H1 (cell line): Measurements from ENCODE around the gene GRB14. TPM values are rescaled to one million over a fixed set of nuclear protein-coding genes. Genes with fewer than 3 reads are reported as not detected.

Experiments
- CTCF ChIA-PET: fragments of 300-600 bp; sonication (Branson Sonifier 250); formaldehyde crosslinking; loops from one replicate; lab custom pipeline; 2021; ENCODE audit not compliant: partially characterized antibody; lab: Charles Lee
- POLR2A ChIA-PET: fragments of 300-600 bp; sonication (Branson Sonifier 250); formaldehyde crosslinking; loops from one replicate; lab custom pipeline; 2021; ENCODE audit warnings: inconsistent platforms; ENCODE audit not compliant: partially characterized antibody; lab: Charles Lee
- DNase-seq, 2 experiments: peaks; one replicate each; pipeline versions ENCODE4 v3.0.0 to v3.0.0-alpha.2; 2010 to 2022; ENCODE audit warnings: low spot score in 2 of 2, low read depth in 1 of 2, mixed read lengths in 1 of 2
- FAIRE-seq: peaks from 2 replicates; lab custom pipeline; 2011; peaks lifted over from hg19 to GRCh38; lab: Jason Lieb, UNC
- H2AFZ ChIP-seq: 2 replicates; pipeline ENCODE4 v1.8.1; 2012; ENCODE audit warnings: low read length, inconsistent platforms
- H2AK5ac ChIP-seq: 2 replicates; pipeline ENCODE4 v1.6.1; 2013; ENCODE audit warnings: low read depth, low read length
- H2BK120ac ChIP-seq: replicated peaks from 2 replicates; pipeline ENCODE3; 2013; ENCODE audit warnings: low read depth, low read length, inconsistent platforms
- H2BK12ac ChIP-seq: 2 replicates; pipeline ENCODE4 v1.6.1; 2013; ENCODE audit warnings: low read depth, low read length
- H2BK15ac ChIP-seq: 2 replicates; pipeline ENCODE4 v1.6.1; 2013; ENCODE audit warnings: low read length
- H2BK20ac ChIP-seq: 2 replicates; pipeline ENCODE4 v1.6.1; 2013; ENCODE audit warnings: low read length
- H2BK5ac ChIP-seq: 2 replicates; pipeline ENCODE4 v1.6.1; 2013; ENCODE audit warnings: low read depth, low read length
- H3K14ac ChIP-seq: 2 replicates; pipeline ENCODE4 v1.6.1; 2013; ENCODE audit warnings: inconsistent platforms; ENCODE audit not compliant: insufficient read length
- H3K18ac ChIP-seq: 2 replicates; pipeline ENCODE4 v1.6.1; 2013; ENCODE audit warnings: low read length; ENCODE audit errors: extremely low read depth
- H3K23ac ChIP-seq: 2 replicates; pipeline ENCODE4 v1.6.1; 2013; ENCODE audit warnings: inconsistent platforms; ENCODE audit not compliant: insufficient read length
- H3K23me2 ChIP-seq: 2 replicates; pipeline ENCODE4 v1.6.1; 2013; ENCODE audit warnings: low read depth, low read length
- H3K27ac ChIP-seq: 2 replicates; pipeline ENCODE4 v1.6.1; 2011; ENCODE audit warnings: low read depth, low read length, inconsistent platforms
- H3K27me3 ChIP-seq, 4 experiments: replicated peaks in 1 of 4; 1 replicate in 1 of 4; 2 replicates in 3 of 4; pipeline versions ENCODE4 v1.6.1 to v1.8.1; 2011 to 2013; ENCODE audit warnings: low read length in 3 of 4, mild to moderate bottlenecking in 3 of 4, inconsistent platforms in 2 of 4, mixed read lengths in 2 of 4, moderate library complexity in 1 of 4; ENCODE audit not compliant: control insufficient read depth in 3 of 4, insufficient read depth in 3 of 4; ENCODE audit errors: extremely low read depth in 1 of 4
- H3K36me3 ChIP-seq, 4 experiments: 2 replicates each; pipeline versions ENCODE4 v1.6.1 to v1.8.1; 2011 to 2013; ENCODE audit warnings: mild to moderate bottlenecking in 4 of 4, low read length in 3 of 4, moderate library complexity in 2 of 4, control low read depth in 1 of 4, inconsistent platforms in 1 of 4; ENCODE audit not compliant: insufficient read depth in 4 of 4, control insufficient read depth in 2 of 4
- H3K4ac ChIP-seq: replicated peaks from 2 replicates; pipeline ENCODE3; 2013; ENCODE audit warnings: low read length, low read depth, mixed read lengths, inconsistent platforms; ENCODE audit not compliant: insufficient read length
- H3K4me1 ChIP-seq, 4 experiments: replicated peaks in 1 of 4; 1 replicate in 1 of 4; 2 replicates in 3 of 4; pipeline versions ENCODE4 v1.6.1 to v1.8.1; 2011 to 2013; ENCODE audit warnings: low read length in 3 of 4, inconsistent platforms in 2 of 4, mixed read lengths in 1 of 4; ENCODE audit not compliant: insufficient read depth in 4 of 4, control insufficient read depth in 3 of 4
- H3K4me2 ChIP-seq, 2 experiments: 2 replicates each; pipeline versions ENCODE4 v1.6.1 to v1.8.1; 2011 to 2013; ENCODE audit warnings: low read depth in 2 of 2, low read length in 2 of 2, control low read depth in 1 of 2, inconsistent platforms in 1 of 2, mild to moderate bottlenecking in 1 of 2; ENCODE audit not compliant: insufficient read depth in 1 of 2
- H3K4me3 ChIP-seq, 4 experiments: fragments of 200-600, 300-600 bp in 1 of 4; sonication (generic), shearing (Covaris generic), sonication (Bioruptor Twin) in 1 of 4; 2 replicates each; pipeline versions ENCODE4 v1.5.1 to v1.8.1; 2011 to 2016; ENCODE audit warnings: low read length in 4 of 4, low read depth in 3 of 4, control low read depth in 2 of 4, inconsistent platforms in 2 of 4, mild to moderate bottlenecking in 2 of 4, mixed read lengths in 1 of 4, moderate library complexity in 1 of 4; ENCODE audit not compliant: insufficient read depth in 2 of 4; ENCODE audit errors: extremely low read depth in 1 of 4
- H3K56ac ChIP-seq: replicated peaks from 2 replicates; pipeline ENCODE3; 2013; ENCODE audit warnings: low read depth, mild to moderate bottlenecking, mixed read lengths, low read length, inconsistent platforms; ENCODE audit not compliant: insufficient read length
- H3K79me1 ChIP-seq: 2 replicates; pipeline ENCODE4 v1.6.1; 2013; ENCODE audit warnings: low read depth, low read length, control low read depth
- H3K79me2 ChIP-seq, 2 experiments: 2 replicates each; pipeline versions ENCODE4 v1.6.1 to v1.8.1; 2012 to 2013; ENCODE audit warnings: low read length in 2 of 2, mild to moderate bottlenecking in 2 of 2, inconsistent platforms in 1 of 2; ENCODE audit not compliant: insufficient read depth in 2 of 2, control insufficient read depth in 1 of 2
- H3K9ac ChIP-seq, 4 experiments: replicated peaks in 1 of 4; 1 replicate in 1 of 4; 2 replicates in 3 of 4; pipeline versions ENCODE4 v1.6.1 to v1.8.1; 2011 to 2013; ENCODE audit warnings: low read depth in 3 of 4, low read length in 3 of 4, control low read depth in 2 of 4, mild to moderate bottlenecking in 2 of 4, moderate library complexity in 2 of 4, inconsistent platforms in 1 of 4; ENCODE audit errors: extremely low read depth in 1 of 4
- H3K9me3 ChIP-seq, 2 experiments: 2 replicates each; pipeline versions ENCODE4 v1.6.1 to v1.8.1; 2012 to 2013; ENCODE audit warnings: mild to moderate bottlenecking in 2 of 2, moderate library complexity in 2 of 2, control low read depth in 1 of 2, inconsistent platforms in 1 of 2, low read depth in 1 of 2, low read length in 1 of 2, mixed read lengths in 1 of 2; ENCODE audit not compliant: insufficient read depth in 2 of 2
- H4K20me1 ChIP-seq, 2 experiments: replicated peaks in 1 of 2; 2 replicates each; pipeline versions ENCODE3 to v1.8.1; 2011 to 2013; ENCODE audit warnings: inconsistent platforms in 2 of 2, low read length in 2 of 2, mild to moderate bottlenecking in 1 of 2; ENCODE audit not compliant: insufficient read depth in 2 of 2, control insufficient read depth in 1 of 2
- H4K5ac ChIP-seq: 2 replicates; pipeline ENCODE4 v1.6.1; 2013; ENCODE audit warnings: low read length, low read depth, mixed read lengths, inconsistent platforms; ENCODE audit not compliant: insufficient read length
- H4K8ac ChIP-seq: 2 replicates; pipeline ENCODE4 v1.8.0; 2013; ENCODE audit warnings: mild to moderate bottlenecking, moderate library complexity, low read length, inconsistent platforms; ENCODE audit not compliant: insufficient read depth; ENCODE audit errors: extremely low read depth
- H4K91ac ChIP-seq: replicated peaks from 2 replicates; pipeline ENCODE3; 2013; ENCODE audit warnings: low read length, mixed read lengths, inconsistent platforms; ENCODE audit not compliant: insufficient read length
- CTBP2 ChIP-seq: IDR thresholded peaks from 2 replicates; pipeline ENCODE4 v1.7.0; 2011; ENCODE audit warnings: borderline replicate concordance, mild to moderate bottlenecking, moderate library complexity, mixed read lengths, low read length; ENCODE audit not compliant: insufficient read depth, insufficient read length
- CTCF ChIP-seq, 3 experiments: IDR thresholded peaks; 1 replicate in 2 of 3; 2 replicates in 1 of 3; pipeline versions ENCODE4 v1.5.1 to v1.6.1; 2011; ENCODE audit warnings: low read length in 3 of 3, mild to moderate bottlenecking in 3 of 3, inconsistent platforms in 2 of 3, low read depth in 1 of 3, moderate library complexity in 1 of 3; ENCODE audit not compliant: insufficient read depth in 1 of 3; ENCODE audit errors: control extremely low read depth in 1 of 3
- EZH2 ChIP-seq: fragments of 200-600 bp; sonication (generic); IDR thresholded peaks from 2 replicates; pipeline ENCODE4 v1.7.1; 2012; ENCODE audit warnings: low read depth, mild to moderate bottlenecking, moderate library complexity, low read length, inconsistent platforms; ENCODE audit not compliant: severe bottlenecking
- RAD21 ChIP-seq, 2 experiments: IDR thresholded peaks in 1 of 2; conservative IDR thresholded peaks in 1 of 2; 2 replicates each; pipeline ENCODE4 v1.6.1; 2011; ENCODE audit warnings: low read depth in 2 of 2, low read length in 2 of 2, improper control_type of control experiment in 1 of 2, inconsistent platforms in 1 of 2, mild to moderate bottlenecking in 1 of 2, moderate library complexity in 1 of 2
- YY1 ChIP-seq: IDR thresholded peaks from 2 replicates; pipeline ENCODE4 v1.6.1; 2011; ENCODE audit warnings: low read depth, mild to moderate bottlenecking, low read length
- WGBS, 2 experiments: shearing (Covaris generic) in 1 of 2; methylation state at CpG; one replicate each; pipeline versions ENCODE4 v1.1.6 to v1.1.7; 2013 to 2015; ENCODE audit warnings: low lambda C conversion rate in 2 of 2, mixed read lengths in 2 of 2, inconsistent platforms in 1 of 2, low coverage in 1 of 2, missing lambda C conversion rate in 1 of 2; ENCODE audit not compliant: insufficient replicate concordance in 2 of 2, insufficient coverage in 1 of 2, insufficient read length in 1 of 2; ENCODE audit errors: extremely low coverage in 1 of 2, missing lambda C conversion rate in 1 of 2; 5-methylcytosine and 5-hydroxymethylcytosine counted together
- polyA plus RNA-seq, 7 experiments: library from polyadenylated mRNA; depleted of rRNA in 3 of 7; stranded (reverse) in 5 of 7; unstranded in 2 of 7; fragments of >200 nt in 5 of 7; fragments of 200-250 nt in 2 of 7; gene quantifications; 1 replicate in 5 of 7; 2 replicates in 1 of 7; 4 replicates in 1 of 7; pipeline versions ENCODE4 v1.2.1 to v1.2.3, GENCODE V29; 2011 to 2013; ENCODE audit warnings: missing spikeins in 2 of 7, mixed read lengths in 2 of 7
- total RNA-seq: library from RNA; stranded (reverse); fragmentation: NEBNext Ultra II Directional; extraction: Animal tissue kit (Norgen Biotek cat#: 25700); gene quantifications from 2 replicates; pipeline ENCODE4 v1.2.1, GENCODE V29; 2021

The GRB14 gene
- total and polyA plus RNA-seq, 2 of the 8 experiments (the other 6 are each of a cell fraction or from before 2014, with no cell fraction given), result 2.5 to 11.6 TPM

DNA sequence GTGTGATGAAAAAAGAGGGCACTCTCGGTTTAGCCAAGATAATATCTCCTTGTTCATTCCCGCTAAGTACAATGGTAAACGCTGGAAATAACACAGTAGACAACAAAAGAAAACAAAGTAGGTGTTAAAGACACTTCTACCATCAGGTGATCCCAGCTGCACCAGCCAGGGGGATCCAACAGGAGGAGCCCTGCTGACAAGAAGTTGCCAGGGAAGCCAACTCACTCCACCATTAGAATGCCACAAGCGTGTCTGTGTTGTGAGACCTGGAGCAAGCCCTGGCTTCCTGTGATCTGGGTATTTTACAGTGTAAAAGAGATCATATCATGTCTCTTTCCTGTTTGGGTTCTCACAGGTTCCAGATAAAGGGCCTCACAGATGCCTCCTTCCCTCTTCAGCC, 117.0 kb downstream of the GRB14 start:
- no peak overlapping the region for H2BK12ac ChIP-seq
- H3K79me1 ChIP-seq, result no peaks in the 10 kb centered on the region
- no peak overlapping the region for H3K4me3 ChIP-seq
- peak overlapping the region; percentile 8; the same call in 1 of the 2 replicates for H2AFZ ChIP-seq
- H3K14ac ChIP-seq, result no peak overlapping the region
- no peak overlapping the region for H4K8ac ChIP-seq
- no peak overlapping the region for H3K9ac ChIP-seq
- H3K23ac ChIP-seq, result no peak overlapping the region
- H3K4me1 ChIP-seq, result no peaks in the 10 kb centered on the region; a peak in 1 of 7 replicates
- no peak overlapping the region for H3K4ac ChIP-seq
- no peak overlapping the region for H3K56ac ChIP-seq
- H3K18ac ChIP-seq, result no peak overlapping the region
- ChIA-PET POLR2A (no interaction called here), CTCF (interaction anchor here (0.7 to 2.7 kb wide), 9 partner anchors 27 to 1322 kb away, joined by 3 to 9 read pairs (median 3); no protein-coding TSS in a partner anchor)
- no peaks in the 10 kb centered on the region; a peak in 1 of 8 replicates for H3K36me3 ChIP-seq
- no peaks in the 10 kb centered on the region for H3K23me2 ChIP-seq
- peak; percentile 74 for FAIRE-seq
- no peak overlapping the region for H2BK120ac ChIP-seq
- peak; percentile 54 to 65 for TF ChIP-seq RAD21 (IDR thresholded peaks at IDR 0.05 in 1 of 2, conservative IDR thresholded peaks at IDR 0.05 in 1 of 2; ENCODE audit: low read depth in 2 of 2, low read length in 2 of 2)
- no peak for TF ChIP-seq EZH2
- peak; percentile 45; the same call in 1 of the 2 replicates for TF ChIP-seq YY1
- no peak for TF ChIP-seq CTBP2
- peak; percentile 71 to 83 (median 79) for TF ChIP-seq CTCF (IDR thresholded peaks at IDR 0.05; ENCODE audit: control extremely low read depth in 1 of 3, insufficient read depth in 1 of 3, low read depth in 1 of 3, low read length in 3 of 3)
- DNase-seq, result peak in 1 of 2 experiments; percentile 55
- no peak overlapping the region for H4K91ac ChIP-seq
- H4K5ac ChIP-seq, result no peak overlapping the region
- H2BK15ac ChIP-seq, result no peak overlapping the region
- H2BK20ac ChIP-seq, result no peak overlapping the region
- H3K27ac ChIP-seq, result no peak overlapping the region
- H3K9me3 ChIP-seq, result no peaks in the 10 kb centered on the region
- H3K4me2 ChIP-seq, result no peak overlapping the region
- no peaks in the 10 kb centered on the region for H3K27me3 ChIP-seq
- 78% methylated on average over 4 of the region's 4 CpGs; no CpG with 5 or more reads in 1 of the 2 experiments for WGBS, 2 experiments
- no peak overlapping the region for H2BK5ac ChIP-seq
- no peak overlapping the region for H2AK5ac ChIP-seq
- no peaks in the 10 kb centered on the region for H4K20me1 ChIP-seq
- H3K79me2 ChIP-seq, result no peaks in the 10 kb centered on the region
